ENCODE measurements around the gene THOP1. TPM values are rescaled to one million over a fixed set of nuclear protein-coding genes. Genes with fewer than 3 reads are reported as not detected.

THOP1 gene
- total and polyA plus RNA-seq, 10 donors: 31.0 to 96.2 (median 42.8) TPM

DNA sequence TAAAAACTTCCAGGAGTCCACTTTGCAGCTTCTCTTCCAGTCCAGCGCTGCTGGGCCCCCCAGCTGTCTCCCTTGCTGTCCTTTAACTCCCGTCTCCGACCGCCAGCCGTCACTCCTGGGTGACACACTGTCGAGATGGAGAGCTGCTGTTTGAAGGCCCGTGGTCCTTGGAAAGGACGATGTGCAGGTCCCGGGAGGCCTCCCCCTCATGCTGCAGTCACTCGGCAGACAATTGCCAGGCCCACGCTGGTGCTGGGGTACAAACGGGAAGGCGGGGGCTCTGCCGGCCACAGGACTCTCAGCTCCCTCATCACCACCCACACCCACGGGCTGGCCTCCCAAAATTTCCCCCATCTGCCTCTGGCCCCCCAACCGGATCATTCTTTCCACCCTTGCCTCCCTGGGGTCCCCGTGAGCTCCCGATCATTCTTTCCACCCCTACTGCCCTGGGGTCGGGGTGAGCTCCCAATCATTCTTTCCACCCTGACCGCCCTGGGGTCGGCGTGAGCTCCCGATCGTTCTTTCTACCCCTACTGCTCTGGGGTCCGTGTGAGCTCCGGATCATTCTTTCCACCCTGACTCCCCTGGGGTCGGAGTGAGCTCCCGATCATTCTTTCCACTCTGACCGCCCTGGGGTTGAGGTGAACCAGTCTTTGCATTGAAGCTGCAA lies 18.3 kb downstream of the THOP1 start:
- no peaks in the 10 kb centered on the region for H3K4me1 ChIP-seq
- no peak overlapping the region for H3K4me3 ChIP-seq
- H3K36me3 ChIP-seq: peaks cover 0 to 98% (median 62%) of the 10 kb centered on the region in 6 donors
- TF ChIP-seq, protein P1, sequence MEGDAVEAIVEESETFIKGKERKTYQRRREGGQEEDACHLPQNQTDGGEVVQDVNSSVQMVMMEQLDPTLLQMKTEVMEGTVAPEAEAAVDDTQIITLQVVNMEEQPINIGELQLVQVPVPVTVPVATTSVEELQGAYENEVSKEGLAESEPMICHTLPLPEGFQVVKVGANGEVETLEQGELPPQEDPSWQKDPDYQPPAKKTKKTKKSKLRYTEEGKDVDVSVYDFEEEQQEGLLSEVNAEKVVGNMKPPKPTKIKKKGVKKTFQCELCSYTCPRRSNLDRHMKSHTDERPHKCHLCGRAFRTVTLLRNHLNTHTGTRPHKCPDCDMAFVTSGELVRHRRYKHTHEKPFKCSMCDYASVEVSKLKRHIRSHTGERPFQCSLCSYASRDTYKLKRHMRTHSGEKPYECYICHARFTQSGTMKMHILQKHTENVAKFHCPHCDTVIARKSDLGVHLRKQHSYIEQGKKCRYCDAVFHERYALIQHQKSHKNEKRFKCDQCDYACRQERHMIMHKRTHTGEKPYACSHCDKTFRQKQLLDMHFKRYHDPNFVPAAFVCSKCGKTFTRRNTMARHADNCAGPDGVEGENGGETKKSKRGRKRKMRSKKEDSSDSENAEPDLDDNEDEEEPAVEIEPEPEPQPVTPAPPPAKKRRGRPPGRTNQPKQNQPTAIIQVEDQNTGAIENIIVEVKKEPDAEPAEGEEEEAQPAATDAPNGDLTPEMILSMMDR (IDR thresholded peaks at IDR 0.05 in 8 of 11, conservative IDR thresholded peaks at IDR 0.05 in 3 of 11): no peak
- no peak for TF ChIP-seq POLR2AphosphoS5 (IDR thresholded peaks at IDR 0.05)
- TF ChIP-seq POLR2A (IDR thresholded peaks at IDR 0.05): no peak
- 93 to 95% (median 95%) methylated on average over 29 of the region's 29 CpGs for WGBS, 5 donors
- intact Hi-C loops (cut with DNase I; ENCODE audit: low total_unique reads): no loop called here
- no peaks in the 10 kb centered on the region for H3K9me3 ChIP-seq
- no peak for DNase-seq
- H3K27me3 ChIP-seq (replicated peaks in 1 of 7): no peaks in the 10 kb centered on the region
- H3K27ac ChIP-seq: no peak overlapping the region

DNA sequence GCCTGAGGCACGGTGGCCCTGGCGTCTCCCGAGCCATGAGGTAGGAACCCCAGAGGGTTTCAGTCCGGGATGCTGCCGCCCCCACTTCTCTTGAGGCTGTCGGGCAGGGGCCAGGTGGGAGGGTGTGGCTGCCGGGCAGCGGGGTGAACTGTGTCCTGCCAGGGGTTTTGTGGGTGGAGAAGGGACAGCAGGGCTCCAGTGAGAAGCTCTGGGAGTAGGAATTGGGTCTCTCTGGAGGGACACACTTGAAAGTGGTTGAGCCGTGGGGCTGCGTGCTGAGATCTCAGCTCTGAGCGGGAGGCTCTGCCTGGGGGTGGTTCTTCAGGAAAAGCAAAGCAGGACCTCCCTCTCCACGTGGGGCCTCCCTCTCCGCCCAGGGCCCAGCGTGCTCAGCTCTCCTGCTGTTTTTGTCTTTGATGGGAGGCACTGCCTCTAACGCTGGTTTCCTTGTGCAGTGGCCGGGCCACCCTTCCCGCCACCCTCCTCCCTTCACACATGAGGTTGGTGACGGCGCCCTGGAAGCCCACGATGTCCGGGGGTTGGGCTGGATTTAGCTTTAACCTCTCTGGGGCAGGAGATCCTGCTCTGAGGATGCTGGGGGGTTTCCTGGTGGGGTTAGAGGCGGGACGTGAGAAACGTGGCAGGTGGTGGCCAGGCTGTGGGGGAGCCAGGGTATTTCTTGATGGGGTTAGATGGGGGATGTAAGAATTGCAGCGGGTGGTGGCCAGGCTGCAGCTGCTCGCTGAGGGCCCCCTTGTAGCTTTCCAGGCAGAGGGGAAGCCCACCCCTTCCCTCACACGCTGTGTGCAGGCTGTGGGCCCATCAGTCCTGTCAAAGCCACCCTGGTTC lies 19.1 kb downstream of the THOP1 start:
- Histone ChIP-seq H3K9me3 (no peaks in the 10 kb centered on the region), H3K4me3 (no peak overlapping the region), H3K27me3 (replicated peaks in 1 of 7) (no peaks in the 10 kb centered on the region), H3K4me1 (no peaks in the 10 kb centered on the region), H3K36me3 (peaks cover 0 to 98% (median 64%) of the 10 kb centered on the region in 6 donors), H3K27ac (no peak overlapping the region)
- no peak for DNase-seq
- WGBS, 5 donors: 87 to 89% (median 87%) methylated on average over 16 to 27 of the region's 27 CpGs
- TF ChIP-seq POLR2AphosphoS5 (IDR thresholded peaks at IDR 0.05): no peak
- TF ChIP-seq POLR2A (IDR thresholded peaks at IDR 0.05): no peak
- TF ChIP-seq, protein P1 (IDR thresholded peaks at IDR 0.05 in 8 of 11, conservative IDR thresholded peaks at IDR 0.05 in 3 of 11): no peak
- intact Hi-C loops (cut with DNase I; ENCODE audit: low total_unique reads): no loop called here

DNA sequence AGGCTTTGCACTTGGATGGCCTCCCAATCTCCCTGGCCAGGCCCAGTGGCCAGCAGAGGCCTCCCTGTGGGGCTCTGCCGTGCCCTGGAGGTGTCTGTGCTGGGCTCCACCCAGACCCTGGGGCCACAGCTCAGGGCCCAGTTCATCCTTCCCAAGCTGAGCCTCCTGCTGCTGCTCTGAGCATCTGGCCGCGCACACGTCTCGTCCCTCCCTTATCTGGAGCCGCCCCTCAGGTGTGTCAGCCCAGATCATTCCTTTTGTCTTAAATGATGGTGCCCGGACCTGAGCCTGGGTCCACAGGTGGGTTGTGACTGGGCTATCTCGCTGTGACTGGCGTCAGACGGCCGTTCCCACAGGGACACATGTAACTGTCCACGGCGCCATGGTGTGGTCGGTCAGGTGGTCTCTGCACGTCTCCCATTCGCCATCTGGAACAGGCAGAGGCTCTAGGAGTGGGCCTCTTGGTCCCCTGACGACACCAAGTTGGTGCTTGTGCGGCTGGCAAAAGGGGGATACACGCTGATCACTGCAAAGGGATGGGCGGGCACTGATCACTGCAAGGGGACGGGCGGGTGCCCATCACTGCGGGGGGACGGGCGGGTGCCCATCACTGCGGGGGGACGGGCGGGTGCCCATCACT lies 20.1 kb downstream of the THOP1 start:
- intact Hi-C loops (cut with DNase I; ENCODE audit: low total_unique reads): no loop called here
- DNase-seq: no peak
- Histone ChIP-seq H3K9me3 (no peaks in the 10 kb centered on the region), H3K27me3 (replicated peaks in 1 of 7) (no peaks in the 10 kb centered on the region), H3K36me3 (peaks cover 0 to 98% (median 65%) of the 10 kb centered on the region in 6 donors), H3K4me3 (no peak overlapping the region), H3K27ac (no peak overlapping the region), H3K4me1 (no peaks in the 10 kb centered on the region)
- 97 to 99% (median 98%) methylated on average over 20 to 28 of the region's 28 CpGs for WGBS, 5 donors
- no peak for TF ChIP-seq POLR2AphosphoS5 (IDR thresholded peaks at IDR 0.05)

DNA sequence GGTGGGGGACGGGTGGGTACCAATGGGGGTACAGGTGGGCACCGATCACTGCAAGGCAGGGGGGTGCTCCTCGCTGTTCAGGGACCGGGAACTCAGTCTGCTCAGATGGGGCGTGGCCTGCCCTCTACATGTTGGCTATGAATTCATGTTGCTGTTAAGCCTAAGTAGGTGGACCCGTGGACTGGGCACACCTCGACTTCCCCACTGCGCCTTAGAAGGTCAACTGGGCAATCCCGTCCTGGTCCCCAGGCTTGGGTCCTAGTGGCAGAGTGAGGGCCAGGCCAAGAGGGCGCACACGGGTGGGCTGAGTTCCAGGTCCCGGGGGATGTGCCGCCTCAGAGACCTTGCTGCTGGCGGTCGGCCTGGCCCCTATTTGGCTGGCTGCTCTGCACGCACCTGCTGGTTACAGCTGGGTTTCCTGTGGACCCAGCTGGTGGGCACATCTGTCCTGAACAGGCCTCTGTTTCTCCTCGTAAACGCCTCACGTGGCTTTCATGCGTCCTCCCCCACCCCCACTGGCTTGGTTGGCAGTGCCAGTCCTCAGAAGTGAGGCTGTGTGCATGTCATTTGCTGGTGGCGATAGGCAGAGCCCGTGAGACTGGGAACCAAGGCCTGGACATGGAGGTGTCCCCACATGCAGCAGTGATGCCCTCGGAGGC lies 20.8 kb downstream of the THOP1 start:
- intact Hi-C loops (cut with DNase I; ENCODE audit: low total_unique reads): no loop called here

More for the DNA sequence above, 20.8 kb downstream of the THOP1 start:
- 86 to 98% (median 92%) methylated on average over 19 to 23 of the region's 23 CpGs for WGBS, 5 donors
- H3K36me3 ChIP-seq: peaks cover 0 to 98% (median 65%) of the 10 kb centered on the region in 6 donors
- no peak overlapping the region for H3K4me3 ChIP-seq
- DNase-seq: no peak
- H3K27me3 ChIP-seq (replicated peaks in 1 of 7): no peaks in the 10 kb centered on the region
- H3K4me1 ChIP-seq: no peaks in the 10 kb centered on the region
- TF ChIP-seq, protein P1 (IDR thresholded peaks at IDR 0.05 in 8 of 11, conservative IDR thresholded peaks at IDR 0.05 in 3 of 11): no peak
- TF ChIP-seq POLR2AphosphoS5 (IDR thresholded peaks at IDR 0.05): no peak
- no peak for TF ChIP-seq POLR2A (IDR thresholded peaks at IDR 0.05)
- no peaks in the 10 kb centered on the region for H3K9me3 ChIP-seq
- H3K27ac ChIP-seq: no peak overlapping the region
